ENCODE measurements around the gene SMIM13.

SMIM13 gene

DNA sequence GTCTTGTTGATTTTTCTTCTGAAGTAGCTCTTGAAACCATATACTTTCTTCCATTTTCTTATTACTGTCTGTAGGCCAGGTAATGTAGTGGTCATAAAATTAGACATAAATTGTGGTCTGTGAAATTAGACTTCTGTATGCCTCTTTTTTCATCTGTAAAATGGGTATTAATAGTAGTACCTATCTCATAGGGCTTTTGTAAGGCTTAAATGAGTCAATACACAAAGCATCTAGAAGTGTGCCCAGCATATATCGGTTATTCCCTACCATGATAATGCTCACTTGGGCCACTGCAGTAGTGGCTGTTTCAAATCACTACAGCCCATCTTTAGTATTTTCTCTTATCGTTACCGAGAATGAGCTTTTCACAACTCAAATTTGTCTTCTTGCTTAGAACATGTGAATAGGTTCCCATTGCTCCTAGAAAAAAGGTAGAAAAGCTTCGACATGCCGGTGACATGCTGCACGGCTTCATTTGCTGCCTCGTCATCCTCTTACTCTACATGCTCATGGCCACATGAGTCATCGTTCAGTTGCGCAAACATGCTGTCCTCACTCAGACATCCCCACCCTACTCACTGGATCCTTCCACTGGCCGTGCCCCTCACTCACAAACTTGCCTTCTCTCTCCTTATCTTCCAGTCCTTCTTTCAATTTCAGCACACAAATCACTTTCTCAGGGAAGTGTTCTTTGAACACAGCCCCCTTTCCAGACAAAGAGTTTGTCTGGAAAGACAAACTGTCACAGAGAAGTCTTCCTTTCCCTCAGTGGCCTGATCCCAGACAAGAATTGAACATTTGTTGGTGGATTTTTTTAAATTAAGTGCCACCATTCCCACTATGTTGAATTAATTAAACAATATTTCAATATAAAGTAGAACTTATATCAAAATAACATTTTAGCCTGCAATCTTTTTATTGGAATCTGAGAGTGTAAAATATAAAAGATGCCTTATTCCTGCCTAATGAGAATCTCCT, 50.0 kb downstream of the SMIM13 start:
- Histone ChIP-seq H3K4me3 (no peak overlapping the region), H3K36me3 (no peaks in the 10 kb centered on the region), H3K27ac (no peak overlapping the region), H3K9me3 (no peaks in the 10 kb centered on the region), H3K4me1 (peaks cover 0 to 3% (median 0%) of the 10 kb centered on the region in 4 donors), H3K27me3 (no peaks in the 10 kb centered on the region)
- peak; percentile 77 to 84 for DNase-seq
- no peak for TF ChIP-seq CTCF (IDR thresholded peaks at IDR 0.05)
- intact Hi-C loops (cut with DNase I; ENCODE audit: low total_unique reads): loop anchor here (2.0 kb wide), 1 partner anchor 29 kb away; no protein-coding TSS in a partner anchor

DNA sequence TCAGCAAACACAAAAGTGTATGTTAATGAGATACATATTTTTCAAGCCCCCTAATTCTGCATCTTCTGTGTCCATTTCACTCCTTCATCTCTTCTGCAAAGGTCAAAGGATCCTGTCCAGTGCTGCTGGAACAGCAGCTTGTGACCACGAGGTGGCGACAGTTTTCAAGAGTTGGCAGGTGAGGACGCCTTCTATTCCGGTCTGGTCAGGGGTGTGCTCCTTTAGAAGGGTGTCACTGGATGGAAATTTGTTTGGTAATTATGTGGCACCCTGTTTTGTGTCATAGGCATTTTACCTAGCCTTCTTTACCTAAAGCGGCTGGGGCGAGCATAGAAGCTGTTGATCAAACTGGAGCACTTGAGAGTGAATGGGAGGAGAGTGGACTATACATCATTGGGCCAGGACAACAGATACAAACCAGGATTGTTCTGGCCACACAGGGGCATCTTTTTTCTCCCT, 50.8 kb downstream of the SMIM13 start:
- no peak overlapping the region for H3K27ac ChIP-seq
- H3K4me1 ChIP-seq: peaks cover 0 to 3% (median 0%) of the 10 kb centered on the region in 4 donors
- H3K36me3 ChIP-seq: no peaks in the 10 kb centered on the region
- peak; percentile 73 to 85 for DNase-seq
- TF ChIP-seq CTCF (IDR thresholded peaks at IDR 0.05): peak; percentile 88 to 91
- no peaks in the 10 kb centered on the region for H3K9me3 ChIP-seq
- no peaks in the 10 kb centered on the region for H3K27me3 ChIP-seq
- H3K4me3 ChIP-seq: no peak overlapping the region
- intact Hi-C loops (cut with DNase I; ENCODE audit: low total_unique reads): loop anchor here (2.0 kb wide), 1 partner anchor 28 kb away; no protein-coding TSS in a partner anchor

GRCh38 chr6:11146117-11146826, 52.6 kb downstream of the SMIM13 start:
- no peak for DNase-seq
- intact Hi-C loops (cut with DNase I; ENCODE audit: low total_unique reads): loop anchor here (5.0 kb wide), 2 partner anchors 351 to 426 kb away; no protein-coding TSS in a partner anchor
- no peaks in the 10 kb centered on the region for H3K9me3 ChIP-seq

DNA sequence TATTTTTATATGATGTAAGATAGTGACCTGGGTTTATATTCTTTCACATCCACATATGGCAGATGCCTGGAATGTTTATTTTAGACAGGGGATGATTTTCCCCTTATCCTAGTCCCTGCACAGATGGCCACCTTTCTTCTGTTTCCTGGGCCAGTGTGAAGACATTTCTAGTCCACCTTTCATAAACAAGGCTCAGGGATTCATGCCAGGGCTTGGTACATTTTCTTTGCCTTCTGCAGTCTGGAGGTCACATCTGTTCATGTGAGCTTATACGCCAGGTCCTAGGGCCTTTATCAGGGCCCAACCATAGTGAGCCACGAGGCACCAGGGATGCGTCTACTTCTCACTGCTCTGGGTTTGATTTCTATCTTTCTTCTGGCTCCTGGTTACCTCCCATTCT, 55.9 kb downstream of the SMIM13 start:
- DNase-seq: no peak
- TF ChIP-seq CTCF (IDR thresholded peaks at IDR 0.05): no peak
- intact Hi-C loops (cut with DNase I; ENCODE audit: low total_unique reads): loop anchor here (5.0 kb wide), 2 partner anchors 348 to 423 kb away; no protein-coding TSS in a partner anchor
- H3K27ac ChIP-seq: no peak overlapping the region
- no peaks in the 10 kb centered on the region for H3K27me3 ChIP-seq
- no peaks in the 10 kb centered on the region for H3K36me3 ChIP-seq
- H3K9me3 ChIP-seq: no peaks in the 10 kb centered on the region
- no peak overlapping the region for H3K4me3 ChIP-seq
- H3K4me1 ChIP-seq: peaks cover 0 to under 1% (median 0%) of the 10 kb centered on the region in 4 donors

More at GRCh38 chr6:11146117-11146826, 52.6 kb downstream of the SMIM13 start:
- no peak for TF ChIP-seq CTCF (IDR thresholded peaks at IDR 0.05)
- no peaks in the 10 kb centered on the region for H3K27me3 ChIP-seq
- H3K4me3 ChIP-seq: no peak overlapping the region
- peaks cover 0 to 3% (median 0%) of the 10 kb centered on the region in 4 donors for H3K4me1 ChIP-seq
- no peaks in the 10 kb centered on the region for H3K36me3 ChIP-seq
- no peak overlapping the region for H3K27ac ChIP-seq

- no peaks in the 10 kb centered on the region for H3K9me3 ChIP-seq
These were observed 57.9 kb downstream of the SMIM13 start for GRCh38 chr6:11151488-11151887.

More at GRCh38 chr6:11151488-11151887, 57.9 kb downstream of the SMIM13 start:
- no peak overlapping the region for H3K4me3 ChIP-seq
- no peak for TF ChIP-seq CTCF (IDR thresholded peaks at IDR 0.05)
- DNase-seq: no peak
- H3K27ac ChIP-seq: no peak overlapping the region
- H3K27me3 ChIP-seq: no peaks in the 10 kb centered on the region
- no peaks in the 10 kb centered on the region for H3K36me3 ChIP-seq
- intact Hi-C loops (cut with DNase I; ENCODE audit: low total_unique reads): no loop called here
- no peaks in the 10 kb centered on the region for H3K4me1 ChIP-seq

All from tibial artery (tissue), 4 donors.